ENCODE results near the gene C5orf58.

C5orf58 gene

DNA sequence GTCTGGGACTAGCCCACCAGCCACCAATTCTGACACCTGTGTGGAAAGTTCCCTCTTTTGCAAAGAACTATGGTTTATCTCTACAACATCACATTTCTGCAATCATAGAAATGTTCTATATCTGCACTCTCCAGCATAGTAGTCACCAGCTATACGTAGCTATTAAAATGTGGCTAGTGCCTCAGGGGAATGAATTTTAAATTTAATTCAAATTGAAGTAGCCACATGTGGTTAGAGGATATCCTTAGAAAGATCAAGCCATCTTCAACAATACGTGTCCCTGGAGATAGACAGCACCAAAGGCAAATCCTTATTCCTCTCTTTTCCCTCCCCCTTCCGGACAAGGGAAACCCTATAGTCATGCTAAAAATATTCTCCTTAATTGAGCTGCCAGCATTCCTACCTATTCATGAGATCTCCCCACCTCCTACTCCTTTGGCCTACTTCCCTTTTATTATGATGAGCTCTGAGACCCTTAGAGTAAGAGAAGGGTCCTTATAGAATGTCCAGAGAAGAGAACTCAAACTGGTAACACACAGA is 53.7 kb downstream of the C5orf58 start (continued):
- TF ChIP-seq ZNF785 (tag by site-specific recombination; IDR thresholded peaks at IDR 0.05) (no peak), ZNF211 (tag by site-specific recombination; IDR thresholded peaks at IDR 0.05; ENCODE audit: low read depth) (no peak)

DNA sequence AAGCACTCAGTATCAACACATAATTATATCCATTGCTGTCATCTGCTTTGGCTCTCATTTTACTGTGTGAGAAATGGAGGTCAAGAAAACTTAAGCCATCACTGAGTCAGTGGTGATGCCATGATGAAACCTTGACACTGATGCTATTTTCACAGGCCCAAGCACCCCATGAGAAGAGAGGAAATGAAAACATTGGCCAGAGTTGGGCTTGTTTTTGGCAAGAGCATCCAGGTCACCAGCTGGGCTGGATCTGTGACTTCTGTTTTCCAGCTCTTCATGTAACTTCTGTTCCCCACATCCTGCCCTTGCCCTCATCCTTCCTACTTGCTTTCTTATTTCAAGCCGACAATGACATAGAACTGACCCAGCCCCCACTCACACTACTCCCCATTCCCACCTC is 54.7 kb downstream of the C5orf58 start:
- no peak overlapping the region for H3K4me3 ChIP-seq (ENCODE audit: low read depth, low read length)
- no peaks in the 10 kb centered on the region for H3K4me1 ChIP-seq (ENCODE audit: control insufficient read depth, insufficient read depth, low read length)
- H3K36me3 ChIP-seq (ENCODE audit: control insufficient read depth in 2 of 2, insufficient read depth in 1 of 2, low read length in 2 of 2): no peaks in the 10 kb centered on the region
- no peak overlapping the region for H3K27ac ChIP-seq (ENCODE audit: extremely low read depth, low read depth, low read length)
- ChIA-PET CTCF (interaction anchor here (1.4 to 1.6 kb wide), 2 partner anchors 13 to 20 kb away, joined by 3 to 6 read pairs; no protein-coding TSS in a partner anchor), POLR2A (no interaction called here)
- TF ChIP-seq, protein P1, sequence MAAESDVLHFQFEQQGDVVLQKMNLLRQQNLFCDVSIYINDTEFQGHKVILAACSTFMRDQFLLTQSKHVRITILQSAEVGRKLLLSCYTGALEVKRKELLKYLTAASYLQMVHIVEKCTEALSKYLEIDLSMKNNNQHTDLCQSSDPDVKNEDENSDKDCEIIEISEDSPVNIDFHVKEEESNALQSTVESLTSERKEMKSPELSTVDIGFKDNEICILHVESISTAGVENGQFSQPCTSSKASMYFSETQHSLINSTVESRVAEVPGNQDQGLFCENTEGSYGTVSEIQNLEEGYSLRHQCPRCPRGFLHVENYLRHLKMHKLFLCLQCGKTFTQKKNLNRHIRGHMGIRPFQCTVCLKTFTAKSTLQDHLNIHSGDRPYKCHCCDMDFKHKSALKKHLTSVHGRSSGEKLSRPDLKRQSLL (tag by site-specific recombination; IDR thresholded peaks at IDR 0.05): no peak
- TF ChIP-seq ZNF354C (tag by site-specific recombination; IDR thresholded peaks at IDR 0.05; ENCODE audit: borderline replicate concordance, low read depth) (no peak), ZNF677 (tag by site-specific recombination; IDR thresholded peaks at IDR 0.05) (no peak), ZNF239 (tag by site-specific recombination; IDR thresholded peaks at IDR 0.05) (no peak), ZBTB7A (tag by site-specific recombination; IDR thresholded peaks at IDR 0.05; ENCODE audit: low read depth) (no peak), KLF7 (tag by site-specific recombination; IDR thresholded peaks at IDR 0.05; ENCODE audit: borderline replicate concordance) (no peak), ZNF776 (tag by site-specific recombination; IDR thresholded peaks at IDR 0.05; ENCODE audit: borderline replicate concordance) (no peak), ZNF169 (tag by site-specific recombination; IDR thresholded peaks at IDR 0.05) (no peak), GLI4 (tag by site-specific recombination; IDR thresholded peaks at IDR 0.05) (no peak), IKZF3 (tag by site-specific recombination; IDR thresholded peaks at IDR 0.05) (no peak), ZNF768 (tag by site-specific recombination; IDR thresholded peaks at IDR 0.05) (no peak), ZNF391 (tag by site-specific recombination; IDR thresholded peaks at IDR 0.05; ENCODE audit: borderline replicate concordance, low read depth) (no peak)
- TF ChIP-seq, protein P2, sequence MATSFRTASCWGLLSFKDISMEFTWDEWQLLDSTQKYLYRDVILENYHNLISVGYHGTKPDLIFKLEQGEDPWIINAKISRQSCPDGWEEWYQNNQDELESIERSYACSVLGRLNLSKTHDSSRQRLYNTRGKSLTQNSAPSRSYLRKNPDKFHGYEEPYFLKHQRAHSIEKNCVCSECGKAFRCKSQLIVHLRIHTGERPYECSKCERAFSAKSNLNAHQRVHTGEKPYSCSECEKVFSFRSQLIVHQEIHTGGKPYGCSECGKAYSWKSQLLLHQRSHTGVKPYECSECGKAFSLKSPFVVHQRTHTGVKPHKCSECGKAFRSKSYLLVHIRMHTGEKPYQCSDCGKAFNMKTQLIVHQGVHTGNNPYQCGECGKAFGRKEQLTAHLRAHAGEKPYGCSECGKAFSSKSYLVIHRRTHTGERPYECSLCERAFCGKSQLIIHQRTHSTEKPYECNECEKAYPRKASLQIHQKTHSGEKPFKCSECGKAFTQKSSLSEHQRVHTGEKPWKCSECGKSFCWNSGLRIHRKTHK (tag by site-specific recombination; IDR thresholded peaks at IDR 0.05): no peak
- TF ChIP-seq, protein P3, sequence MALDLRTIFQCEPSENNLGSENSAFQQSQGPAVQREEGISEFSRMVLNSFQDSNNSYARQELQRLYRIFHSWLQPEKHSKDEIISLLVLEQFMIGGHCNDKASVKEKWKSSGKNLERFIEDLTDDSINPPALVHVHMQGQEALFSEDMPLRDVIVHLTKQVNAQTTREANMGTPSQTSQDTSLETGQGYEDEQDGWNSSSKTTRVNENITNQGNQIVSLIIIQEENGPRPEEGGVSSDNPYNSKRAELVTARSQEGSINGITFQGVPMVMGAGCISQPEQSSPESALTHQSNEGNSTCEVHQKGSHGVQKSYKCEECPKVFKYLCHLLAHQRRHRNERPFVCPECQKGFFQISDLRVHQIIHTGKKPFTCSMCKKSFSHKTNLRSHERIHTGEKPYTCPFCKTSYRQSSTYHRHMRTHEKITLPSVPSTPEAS (tag by site-specific recombination; IDR thresholded peaks at IDR 0.05): no peak
- TF ChIP-seq, protein P4, sequence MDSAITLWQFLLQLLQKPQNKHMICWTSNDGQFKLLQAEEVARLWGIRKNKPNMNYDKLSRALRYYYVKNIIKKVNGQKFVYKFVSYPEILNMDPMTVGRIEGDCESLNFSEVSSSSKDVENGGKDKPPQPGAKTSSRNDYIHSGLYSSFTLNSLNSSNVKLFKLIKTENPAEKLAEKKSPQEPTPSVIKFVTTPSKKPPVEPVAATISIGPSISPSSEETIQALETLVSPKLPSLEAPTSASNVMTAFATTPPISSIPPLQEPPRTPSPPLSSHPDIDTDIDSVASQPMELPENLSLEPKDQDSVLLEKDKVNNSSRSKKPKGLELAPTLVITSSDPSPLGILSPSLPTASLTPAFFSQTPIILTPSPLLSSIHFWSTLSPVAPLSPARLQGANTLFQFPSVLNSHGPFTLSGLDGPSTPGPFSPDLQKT (IDR thresholded peaks at IDR 0.05; ENCODE audit: borderline replicate concordance, low read depth, low read length): no peak
- TF ChIP-seq, protein P5, sequence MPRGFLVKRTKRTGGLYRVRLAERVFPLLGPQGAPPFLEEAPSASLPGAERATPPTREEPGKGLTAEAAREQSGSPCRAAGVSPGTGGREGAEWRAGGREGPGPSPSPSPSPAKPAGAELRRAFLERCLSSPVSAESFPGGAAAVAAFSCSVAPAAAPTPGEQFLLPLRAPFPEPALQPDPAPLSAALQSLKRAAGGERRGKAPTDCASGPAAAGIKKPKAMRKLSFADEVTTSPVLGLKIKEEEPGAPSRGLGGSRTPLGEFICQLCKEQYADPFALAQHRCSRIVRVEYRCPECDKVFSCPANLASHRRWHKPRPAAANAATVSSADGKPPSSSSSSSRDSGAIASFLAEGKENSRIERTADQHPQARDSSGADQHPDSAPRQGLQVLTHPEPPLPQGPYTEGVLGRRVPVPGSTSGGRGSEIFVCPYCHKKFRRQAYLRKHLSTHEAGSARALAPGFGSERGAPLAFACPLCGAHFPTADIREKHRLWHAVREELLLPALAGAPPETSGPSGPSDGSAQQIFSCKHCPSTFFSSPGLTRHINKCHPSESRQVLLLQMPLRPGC (tag by site-specific recombination; IDR thresholded peaks at IDR 0.05): no peak
- no peaks in the 10 kb centered on the region; the same call in none of the 2 replicates for H3K9me3 ChIP-seq (ENCODE audit: control insufficient read depth, insufficient read depth, low read depth, low read length)
